GM19324 (cell line): ENCODE measurements around the gene HRK.

Experiments used
- ATAC-seq: cut with Tn5 transposase; IDR thresholded peaks from one replicate; pipeline ENCODE4 v1.9.1; 2021; ENCODE audit warnings: mild to moderate bottlenecking, moderate library complexity; ENCODE audit not compliant: unreplicated experiment, low FRiP score

Gene HRK

DNA sequence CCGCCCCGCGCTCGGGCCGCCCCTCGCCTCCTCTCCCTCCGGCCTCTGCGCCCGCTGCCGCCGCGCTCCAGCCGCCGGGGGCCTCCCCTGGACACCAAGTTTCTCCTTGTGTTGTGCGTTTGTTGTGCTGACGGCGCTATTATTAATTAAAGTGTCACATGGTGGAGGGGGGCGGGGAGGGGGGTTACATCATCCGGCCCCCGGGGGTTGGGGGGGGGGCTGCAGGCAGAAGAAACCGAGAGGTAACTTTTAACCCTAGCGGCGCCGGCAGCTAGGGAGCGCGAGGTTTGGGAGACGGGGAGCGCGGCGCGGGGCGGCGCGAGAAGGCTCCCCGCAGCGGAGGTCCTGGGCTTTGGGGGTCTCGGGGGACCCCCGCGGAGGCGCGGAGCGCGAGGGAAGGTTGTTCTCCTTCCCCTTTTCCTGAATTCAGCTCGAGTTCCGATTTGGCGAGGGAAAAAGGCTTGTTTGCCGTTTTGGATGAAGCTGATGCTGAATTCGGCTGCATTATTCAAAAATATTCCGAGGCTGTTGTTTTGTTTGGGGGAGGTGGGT is at the start of gene HRK:
TSS of gene HRK (minus strand) at position 117 of the 552 bp plus-strand sequence. CDS start 134 bp downstream, outside the sequence.
- peak; percentile 3 for ATAC-seq

GRCh38 chr12:116929885-116930284 is 48.6 kb upstream of the HRK start:
- ATAC-seq = no peak

DNA sequence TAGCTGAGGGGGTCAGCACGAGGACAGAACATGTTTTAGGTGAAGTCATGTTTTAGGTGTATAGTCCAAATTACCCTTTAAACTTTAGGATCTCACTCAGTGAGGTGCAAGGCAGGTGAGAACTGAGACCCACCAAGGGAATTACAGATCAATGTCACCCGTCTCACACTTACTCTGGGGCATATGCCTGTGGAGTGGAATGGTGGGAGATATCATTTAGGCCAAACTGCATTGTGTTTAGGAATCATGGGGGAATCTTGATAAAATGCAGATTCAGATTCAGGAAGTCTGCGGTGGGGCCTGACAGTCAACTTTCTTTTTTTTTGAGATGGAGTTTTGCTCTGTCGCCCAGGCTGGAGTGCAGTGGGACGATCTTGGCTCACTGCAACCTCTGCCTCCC is 47.3 kb upstream of the HRK start:
- ATAC-seq = no peak

DNA sequence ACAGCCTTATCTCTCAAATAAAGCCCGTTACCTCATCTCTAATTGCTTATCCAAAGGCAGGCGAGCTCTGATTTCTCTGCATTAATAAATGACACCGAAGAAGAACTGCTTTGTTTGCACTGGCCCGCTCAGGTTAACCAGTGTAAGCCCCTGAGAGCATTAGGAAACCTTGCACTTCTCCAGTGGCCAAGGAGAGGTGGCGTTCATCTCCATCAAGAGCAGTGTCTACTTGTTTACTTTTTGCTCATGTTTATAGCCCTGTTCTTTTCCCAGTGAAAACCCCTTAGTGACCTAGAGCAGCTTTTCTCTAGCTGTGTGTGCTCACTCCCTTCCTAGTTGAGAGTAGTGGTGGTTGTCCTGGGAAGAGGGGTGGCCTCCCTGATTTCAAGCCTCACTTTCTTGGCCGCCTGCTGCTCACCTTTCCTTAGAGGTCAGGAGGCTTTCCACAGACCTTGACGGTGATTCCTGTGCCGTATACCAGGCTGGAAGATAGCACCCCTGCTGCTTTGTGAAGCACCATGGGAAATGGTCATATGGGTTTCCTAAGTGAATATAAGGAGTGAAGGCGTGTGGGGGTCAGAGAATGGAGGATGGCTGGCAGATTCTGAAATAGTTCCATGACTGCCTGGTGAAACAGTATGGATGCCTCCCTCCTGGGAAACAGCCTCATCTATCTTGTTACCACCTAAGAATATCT is 46.2 kb upstream of the HRK start:
- no peak for ATAC-seq

- no peak for ATAC-seq
Observed at GRCh38 chr12:116926283-116927243, 45.3 kb upstream of the HRK start.

- ATAC-seq = peak; percentile 64
Observed at GRCh38 chr12:116924558-116925453, 43.6 kb upstream of the HRK start.

DNA sequence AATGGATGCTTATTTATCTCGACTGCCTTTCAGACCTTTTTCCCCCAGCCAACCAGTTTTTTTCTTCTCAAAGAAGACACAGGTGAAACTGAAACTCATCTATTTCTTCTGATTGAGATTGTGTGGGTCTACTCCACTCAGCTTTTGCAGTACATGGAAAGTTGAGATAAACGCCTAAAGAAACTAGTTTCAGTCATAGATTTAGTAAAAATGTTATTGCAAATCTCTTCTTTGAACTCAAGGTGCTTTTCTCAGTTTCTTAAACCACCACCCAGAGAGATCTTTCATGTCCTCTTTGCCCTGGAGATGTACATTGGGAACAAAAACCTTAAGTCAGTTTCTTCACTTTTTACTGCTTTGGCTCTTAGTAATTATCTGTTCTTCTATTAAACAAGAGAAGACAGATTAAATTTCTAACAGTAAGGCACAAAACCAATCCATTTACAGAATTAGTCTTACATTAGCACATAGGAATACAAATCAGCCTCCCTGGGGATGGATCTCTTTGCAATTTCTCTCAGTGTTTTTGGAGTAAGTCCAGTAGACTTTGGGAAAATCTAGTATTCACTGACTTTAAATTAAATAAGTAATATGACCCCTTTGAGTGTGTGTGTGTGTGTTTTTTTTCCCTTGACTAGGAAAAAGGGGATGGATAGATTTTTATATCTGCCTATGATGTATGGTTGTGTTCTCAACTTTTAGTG is 41.1 kb upstream of the HRK start:
- peak; percentile 36 for ATAC-seq

GRCh38 chr12:116920939-116921338 is 39.7 kb upstream of the HRK start:
- no peak for ATAC-seq

- ATAC-seq = no peak
Observed at GRCh38 chr12:116919706-116920485, 38.7 kb upstream of the HRK start.

DNA sequence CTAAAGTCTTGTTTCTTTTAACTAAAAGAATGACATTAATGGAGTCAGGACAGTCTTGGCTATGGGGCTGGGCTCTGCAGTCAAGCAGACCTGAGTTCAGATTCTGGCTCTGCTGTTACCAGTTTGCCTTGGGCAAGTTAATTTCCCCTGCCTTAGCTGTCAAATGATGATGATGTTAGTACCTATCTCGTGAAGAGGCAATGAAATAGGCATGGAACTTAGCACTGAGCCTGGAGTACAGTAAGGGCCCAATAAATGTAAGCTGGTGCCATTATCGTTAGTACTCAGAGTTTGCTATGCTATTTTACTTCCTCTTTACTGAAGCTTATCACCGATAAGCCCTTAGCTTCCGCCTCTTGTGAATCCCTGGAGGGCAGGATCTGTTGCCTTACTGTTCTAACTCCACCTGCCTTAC is 38.0 kb upstream of the HRK start:
- no peak for ATAC-seq

DNA sequence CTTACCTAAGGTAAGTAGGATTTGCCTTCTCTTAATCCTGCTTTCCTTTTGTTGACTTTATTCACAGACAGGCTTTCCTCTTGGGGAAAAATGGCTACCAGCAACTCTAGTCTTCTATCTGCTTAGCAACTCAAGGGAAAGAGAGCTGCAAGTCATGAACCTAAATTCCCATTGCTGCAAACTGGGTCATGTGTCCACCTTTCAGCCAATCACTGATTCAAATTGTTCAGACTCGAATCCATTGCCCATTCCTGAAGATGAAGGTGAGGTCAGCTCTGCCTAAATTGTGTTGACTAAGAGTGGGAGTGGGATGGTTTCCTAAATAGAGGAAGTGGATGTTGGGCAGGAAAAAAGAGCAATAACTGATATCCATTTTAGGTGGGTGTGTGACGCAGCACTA is 37.2 kb upstream of the HRK start:
- ATAC-seq = no peak

- peak; percentile 63 for ATAC-seq
Observed at GRCh38 chr12:116916714-116917114, 35.5 kb upstream of the HRK start.

GRCh38 chr12:116916122-116916521 is 34.9 kb upstream of the HRK start:
- ATAC-seq = no peak

- no peak for ATAC-seq
Observed at GRCh38 chr12:116915326-116915725, 34.1 kb upstream of the HRK start.

DNA sequence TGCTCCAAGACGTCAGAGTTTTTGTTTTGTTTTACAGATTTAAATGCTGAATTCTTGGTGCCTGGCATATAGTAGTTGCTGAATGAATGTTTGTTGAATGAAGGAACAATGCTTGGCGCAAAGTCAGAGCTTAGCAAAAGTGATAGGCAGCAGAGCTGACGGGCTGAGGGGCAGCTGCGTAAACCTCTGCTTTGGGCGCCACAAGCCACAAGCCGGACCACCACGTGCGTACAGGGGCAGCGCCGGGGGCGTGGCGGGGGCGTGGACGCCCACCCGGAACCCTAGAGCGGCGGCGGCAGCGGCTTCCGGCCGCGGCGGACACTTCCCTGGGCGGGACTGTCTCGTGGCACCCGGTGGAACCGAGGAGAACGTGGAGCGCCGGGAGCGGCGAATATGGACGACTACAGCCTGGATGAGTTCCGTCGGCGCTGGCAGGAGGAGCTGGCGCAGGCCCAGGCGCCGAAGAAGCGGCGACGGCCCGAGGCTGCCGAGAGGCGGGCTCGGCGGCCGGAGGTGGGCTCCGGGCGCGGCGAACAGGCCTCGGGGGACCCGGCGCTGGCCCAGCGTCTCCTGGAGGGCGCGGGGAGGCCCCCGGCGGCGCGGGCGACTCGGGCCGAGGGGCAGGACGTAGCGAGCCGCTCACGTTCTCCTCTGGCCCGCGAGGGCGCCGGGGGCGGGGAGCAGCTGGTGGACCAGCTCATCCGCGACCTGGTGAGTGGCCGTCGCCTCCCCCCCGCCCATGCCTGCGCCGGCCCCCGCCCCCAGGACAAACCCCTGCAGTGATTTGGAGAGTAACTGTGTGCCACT is 29.6 kb upstream of the HRK start, which contains the start of gene FBXW8:
TSS of gene FBXW8 (plus strand) at position 306 of the 807 bp plus-strand sequence. CDS start at position 394, 88 bp downstream.
- ATAC-seq = peak; percentile 91

- no peak for ATAC-seq
Observed at GRCh38 chr12:116910280-116910644, 29.0 kb upstream of the HRK start.

DNA sequence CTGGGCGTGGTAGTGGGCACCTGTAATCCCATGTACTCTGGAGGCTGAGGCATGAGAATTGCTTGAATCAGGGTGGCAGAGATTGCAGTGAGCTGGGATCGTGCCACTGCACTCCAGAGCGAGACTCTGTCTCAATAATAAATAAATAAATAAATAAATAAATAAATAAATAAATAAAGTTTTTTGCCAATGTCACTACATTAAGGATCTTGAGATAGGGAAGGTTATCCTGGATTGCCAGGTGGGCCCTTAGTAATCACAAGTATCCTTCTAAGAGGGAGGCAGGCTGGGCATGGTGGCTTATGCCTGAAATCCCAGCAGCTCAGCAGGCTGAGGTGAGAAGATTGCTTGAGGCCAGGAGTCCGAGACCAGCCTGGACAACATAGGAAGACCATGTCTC is 25.0 kb upstream of the HRK start:
- ATAC-seq = no peak

- no peak for ATAC-seq
Observed at GRCh38 chr12:116903818-116904217, 22.6 kb upstream of the HRK start.
